GM18867 (cell line): ENCODE data around the gene KIFC3.
"Not testable (repeated sequence)": the region's sequence is repeated elsewhere in the genome, so short reads cannot be mapped to it uniquely, and the experiment has no call there.

ENCODE experiments used
- ATAC-seq: cut with Tn5 transposase; IDR thresholded peaks from one replicate; pipeline ENCODE4 v1.9.1; 2021; ENCODE audit warnings: mild to moderate bottlenecking, moderate library complexity; ENCODE audit not compliant: unreplicated experiment

KIFC3 gene

DNA sequence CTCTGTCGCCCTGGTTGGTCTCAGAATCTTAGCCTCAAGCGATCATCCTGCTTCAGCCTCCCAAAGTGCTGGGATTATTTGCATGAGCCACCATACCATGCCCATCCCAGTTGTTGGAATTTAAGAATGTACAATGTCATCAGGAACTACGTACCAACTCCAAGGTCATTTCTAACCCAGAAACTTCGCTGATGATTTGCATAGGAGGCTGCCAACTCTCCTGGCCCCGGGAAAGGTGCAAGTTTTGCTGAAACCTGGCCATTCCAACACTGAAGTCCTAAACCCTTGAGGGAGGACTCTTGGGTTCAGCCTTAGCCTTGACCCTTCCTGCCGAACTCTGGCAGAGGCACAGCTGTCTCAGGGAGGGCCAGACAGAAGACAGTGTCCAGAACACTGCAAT, 2.9 kb upstream of the KIFC3 start:
- ATAC-seq: no peak

DNA sequence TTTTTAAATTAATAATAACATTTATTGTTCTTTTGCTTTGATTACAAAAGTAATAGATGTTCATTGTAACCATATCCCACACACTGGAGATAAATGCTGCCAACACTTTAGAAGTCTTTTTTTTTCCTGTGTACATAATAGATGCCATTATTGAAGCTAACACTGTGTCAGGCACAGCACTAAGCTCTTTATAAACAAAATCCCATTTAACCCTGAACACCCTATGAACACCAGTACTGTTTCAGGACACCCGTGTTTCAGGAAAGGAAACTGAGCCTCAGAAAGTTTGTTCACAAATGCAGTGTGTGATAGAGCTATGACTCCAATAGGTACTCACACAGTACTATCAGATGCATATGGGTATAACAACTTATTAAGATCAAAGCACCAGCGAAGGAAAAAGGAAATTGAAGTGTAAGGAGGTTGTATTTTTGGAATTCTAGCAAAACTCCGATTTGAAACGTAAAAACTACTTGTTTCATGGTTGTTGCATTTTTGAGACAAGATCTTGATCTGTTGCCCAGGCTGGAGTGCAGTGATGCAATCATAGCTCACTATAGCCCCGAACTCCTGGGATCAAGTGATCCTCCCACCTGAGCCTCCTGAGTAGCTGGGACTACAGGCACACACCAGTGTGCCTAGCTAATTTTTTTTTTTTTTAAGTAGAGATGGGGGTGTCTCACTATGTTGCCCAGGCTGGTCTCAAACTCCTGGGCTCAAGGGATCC, 2.0 kb upstream of the KIFC3 start:
- no peak for ATAC-seq

DNA sequence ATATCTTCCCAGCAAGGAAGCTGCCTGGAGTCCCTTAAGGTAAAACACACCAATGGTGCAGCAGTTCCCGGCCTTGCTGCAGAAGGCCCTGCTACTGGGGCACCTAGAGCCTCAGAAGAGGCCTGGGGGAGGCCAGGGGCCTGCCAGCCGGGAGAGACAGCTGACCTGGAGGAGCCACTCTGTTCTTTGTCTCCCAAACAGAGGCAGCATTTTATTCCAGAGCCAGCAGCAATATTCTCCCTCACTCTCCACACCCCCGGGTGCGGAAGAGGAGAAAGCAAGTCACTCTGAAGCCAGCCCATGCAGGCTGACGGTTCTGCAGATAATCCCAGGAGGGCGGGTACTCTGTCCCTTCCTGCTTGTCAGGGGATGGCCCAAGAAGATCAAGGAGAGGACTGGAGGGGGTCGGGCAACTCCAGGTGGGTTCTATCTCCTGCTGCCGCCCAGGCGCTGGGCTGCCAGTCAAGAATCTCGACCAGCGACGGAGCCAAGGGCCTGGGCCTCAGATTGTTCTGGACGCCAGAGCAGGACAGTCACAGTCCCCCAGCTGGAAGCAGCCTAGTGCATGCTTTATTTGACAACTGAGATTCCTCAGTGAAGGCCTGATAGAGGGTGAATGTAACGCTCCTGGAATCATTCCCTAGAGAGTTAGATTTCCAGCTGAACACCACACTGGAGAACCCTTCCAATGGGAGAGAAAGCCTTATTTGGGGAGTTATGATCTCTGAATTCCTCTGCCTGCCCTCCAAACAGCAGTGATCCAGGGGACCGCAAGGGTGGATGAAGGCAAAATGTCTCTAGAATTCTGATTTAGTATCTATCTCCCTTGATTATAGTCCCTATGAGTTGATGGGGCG, 1.1 kb upstream of the KIFC3 start:
- ATAC-seq: no peak

DNA sequence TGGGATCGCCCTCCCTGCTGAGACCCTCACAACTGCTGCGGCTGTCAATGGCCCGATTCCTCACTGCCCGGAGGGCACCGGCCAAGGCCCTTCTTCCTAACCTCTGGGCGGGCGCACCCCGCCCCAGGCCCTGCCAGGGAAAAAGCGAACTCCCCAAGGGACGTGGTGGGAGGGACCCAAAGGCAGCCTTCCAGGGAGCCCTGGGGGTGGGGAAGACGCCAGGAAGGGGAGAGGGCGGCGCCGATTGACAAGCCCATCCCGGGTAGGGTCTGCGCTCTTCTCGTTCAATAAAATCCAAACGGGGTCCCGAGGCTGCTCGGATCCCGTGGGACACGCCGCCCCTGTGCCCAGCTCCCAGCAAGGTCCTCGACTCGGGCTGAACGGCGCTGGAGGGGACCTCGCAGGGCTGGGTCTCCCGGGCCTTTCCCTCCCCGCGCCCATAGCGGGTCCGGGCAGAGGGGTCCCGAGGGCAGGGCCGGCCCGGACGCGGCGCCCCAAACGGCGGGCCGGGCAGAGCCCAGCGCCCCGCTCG, 416 bp downstream of the KIFC3 start:
- ATAC-seq: no peak

DNA sequence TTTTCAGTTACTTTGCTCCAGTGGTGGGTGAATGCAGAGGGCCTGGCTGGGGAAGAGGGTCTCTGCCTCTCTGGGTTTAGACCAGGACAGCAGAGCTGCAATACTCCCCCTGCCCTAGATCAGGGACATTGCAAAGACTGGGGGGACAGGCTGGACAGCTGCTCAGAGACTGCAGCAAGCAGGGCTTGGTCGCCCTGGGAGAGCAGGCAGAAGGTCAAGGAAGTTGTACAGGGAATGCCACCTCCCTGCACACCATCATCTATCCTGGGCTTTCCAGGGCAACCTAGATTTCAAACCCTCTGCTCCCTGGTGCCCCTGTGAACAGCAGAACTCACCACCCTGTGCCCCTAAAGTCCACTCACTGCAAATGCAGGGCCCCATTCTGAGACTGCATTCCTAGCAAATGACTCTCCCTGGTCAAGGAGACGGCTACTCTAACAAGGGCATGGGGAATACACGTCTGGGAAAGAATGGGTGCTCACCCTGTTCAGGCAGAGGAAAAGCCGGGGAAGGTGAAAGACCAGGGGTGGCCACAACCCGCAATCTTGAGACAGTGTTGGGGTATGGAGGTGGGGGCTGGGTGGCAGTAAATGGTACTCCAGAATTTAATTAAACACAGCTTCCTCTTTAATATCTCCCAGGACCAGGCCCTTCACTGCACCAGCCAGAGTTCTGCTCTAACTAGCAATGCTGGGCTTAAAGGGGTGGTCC, 1.0 kb downstream of the KIFC3 start:
- ATAC-seq: no peak

DNA sequence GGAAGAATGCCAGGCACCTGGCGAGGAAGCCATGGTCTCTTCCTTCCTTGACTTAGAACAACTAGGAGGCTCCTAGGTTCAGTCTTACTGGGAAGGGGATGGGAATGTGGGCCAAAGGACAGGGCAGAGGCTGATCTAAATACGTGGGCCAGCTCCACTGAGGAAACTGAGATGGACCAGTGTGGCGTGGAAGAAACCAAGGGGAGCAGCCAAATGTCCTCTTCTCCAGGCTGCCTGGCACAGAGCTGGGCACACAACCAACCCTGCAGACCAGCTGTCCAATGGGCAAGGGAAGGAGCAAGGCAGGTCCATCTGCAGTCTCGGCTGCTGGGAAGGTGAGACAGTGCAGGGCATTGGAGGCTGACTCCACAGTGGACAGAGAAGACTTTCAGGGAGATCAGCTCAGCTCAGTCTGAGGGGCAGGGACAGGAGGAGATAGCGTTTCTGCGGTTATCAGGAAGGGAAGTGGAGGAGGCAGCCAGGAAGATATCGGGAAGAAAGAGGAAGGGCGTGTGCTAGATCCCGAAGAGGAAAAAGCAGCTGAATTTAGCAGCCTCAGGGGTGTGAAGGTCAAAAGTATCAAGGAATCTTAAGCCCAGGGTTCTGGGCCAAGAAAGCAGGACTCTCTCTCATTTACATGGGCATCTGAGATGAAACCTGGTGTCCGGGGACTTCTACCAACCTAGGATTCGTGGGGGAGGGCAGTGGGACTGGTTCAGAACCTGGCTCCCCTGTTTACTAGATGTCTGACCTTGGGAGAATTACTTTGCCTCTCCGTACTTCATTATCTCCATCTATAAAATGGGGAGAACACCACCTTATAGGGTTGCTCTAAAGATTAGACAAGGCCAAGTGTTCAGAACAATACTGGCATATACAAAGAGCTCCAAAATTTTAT, 1.8 kb downstream of the KIFC3 start:
- ATAC-seq: no peak

DNA sequence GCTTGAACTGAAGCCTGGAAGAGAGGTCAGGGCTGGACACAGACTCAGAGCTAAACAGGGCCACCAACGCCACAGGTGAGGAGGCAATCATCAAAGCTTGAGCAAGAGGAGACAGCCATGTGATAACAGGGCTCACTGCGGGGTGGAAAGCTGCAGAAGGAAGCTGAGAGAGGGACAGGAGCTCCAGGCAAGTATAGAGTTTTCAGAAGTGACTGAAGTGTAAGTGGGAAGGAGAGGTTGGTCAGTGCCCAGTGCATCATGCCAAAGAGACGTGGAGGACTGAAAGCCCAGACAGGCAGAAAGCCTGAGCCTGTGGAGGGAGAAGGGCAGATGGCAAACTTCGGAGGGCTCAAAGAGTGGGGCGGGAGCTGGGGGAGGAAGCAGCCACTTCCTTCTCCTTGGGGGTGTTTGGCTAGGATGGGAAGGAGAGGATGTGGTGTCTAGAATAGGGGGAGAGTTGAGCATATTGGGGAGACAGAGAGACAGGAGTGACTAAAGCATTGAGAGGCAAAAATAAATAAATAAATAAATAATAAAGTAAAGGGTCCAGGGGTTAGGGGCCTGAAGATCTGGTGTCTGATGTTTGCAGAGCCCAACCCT, 2.6 kb downstream of the KIFC3 start:
- ATAC-seq: no peak

DNA sequence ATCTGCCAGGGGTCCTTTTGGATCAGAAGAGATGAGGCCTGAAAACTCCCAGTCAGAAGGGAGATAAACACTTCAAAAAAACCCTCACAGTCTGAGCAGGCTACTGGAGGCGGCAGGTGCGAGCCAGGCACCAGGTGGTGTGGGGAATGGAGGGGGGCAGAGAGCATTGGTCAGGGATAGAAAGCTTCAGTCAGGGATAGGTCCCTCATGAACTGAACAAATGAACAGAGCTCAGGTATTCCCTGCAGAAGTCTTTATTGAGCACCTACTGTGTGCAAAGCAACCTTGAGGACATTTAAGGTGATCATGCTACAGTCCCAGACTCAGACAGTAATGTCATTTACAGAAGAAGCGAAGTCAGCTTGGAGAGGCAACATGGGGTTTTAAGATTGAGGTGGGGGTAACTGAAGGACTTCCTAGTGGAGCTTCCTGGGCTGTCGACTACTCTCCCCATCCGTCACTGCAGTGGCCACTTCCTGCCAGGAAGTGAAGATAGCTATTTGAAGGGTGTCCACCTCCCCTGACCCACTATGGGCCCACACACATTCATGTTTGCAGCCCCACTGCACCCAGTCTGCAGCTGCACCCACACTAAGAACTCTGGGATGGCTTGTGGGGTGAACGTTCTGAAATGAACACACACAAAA, 3.2 kb downstream of the KIFC3 start:
- ATAC-seq: no peak

DNA sequence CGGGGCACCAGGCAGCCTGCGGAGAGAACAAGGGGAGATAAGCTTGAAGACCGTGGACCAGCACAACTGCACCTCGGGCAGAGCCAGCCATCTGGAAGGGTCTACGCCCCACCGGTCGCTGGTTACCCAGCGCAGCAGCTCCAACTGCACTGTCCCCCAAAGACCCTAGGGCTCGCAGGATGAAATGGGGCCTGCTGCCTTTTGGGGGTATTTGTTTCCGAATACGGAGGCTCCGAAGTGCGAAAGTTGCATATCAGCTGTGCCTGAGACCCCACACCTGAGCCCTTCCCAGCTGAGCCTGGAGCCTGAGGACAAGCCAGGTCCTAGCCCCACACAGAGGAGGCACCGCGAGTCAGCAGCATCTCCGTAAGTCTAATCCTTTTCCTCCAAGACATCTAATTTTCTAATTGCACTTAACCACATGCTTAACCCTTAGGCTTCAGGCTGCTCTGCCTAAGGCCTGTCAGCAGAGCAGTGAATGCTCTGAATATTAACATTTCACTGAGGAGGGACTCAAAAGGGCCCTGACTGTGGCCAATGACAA, 4.0 kb downstream of the KIFC3 start:
- ATAC-seq: no peak

DNA sequence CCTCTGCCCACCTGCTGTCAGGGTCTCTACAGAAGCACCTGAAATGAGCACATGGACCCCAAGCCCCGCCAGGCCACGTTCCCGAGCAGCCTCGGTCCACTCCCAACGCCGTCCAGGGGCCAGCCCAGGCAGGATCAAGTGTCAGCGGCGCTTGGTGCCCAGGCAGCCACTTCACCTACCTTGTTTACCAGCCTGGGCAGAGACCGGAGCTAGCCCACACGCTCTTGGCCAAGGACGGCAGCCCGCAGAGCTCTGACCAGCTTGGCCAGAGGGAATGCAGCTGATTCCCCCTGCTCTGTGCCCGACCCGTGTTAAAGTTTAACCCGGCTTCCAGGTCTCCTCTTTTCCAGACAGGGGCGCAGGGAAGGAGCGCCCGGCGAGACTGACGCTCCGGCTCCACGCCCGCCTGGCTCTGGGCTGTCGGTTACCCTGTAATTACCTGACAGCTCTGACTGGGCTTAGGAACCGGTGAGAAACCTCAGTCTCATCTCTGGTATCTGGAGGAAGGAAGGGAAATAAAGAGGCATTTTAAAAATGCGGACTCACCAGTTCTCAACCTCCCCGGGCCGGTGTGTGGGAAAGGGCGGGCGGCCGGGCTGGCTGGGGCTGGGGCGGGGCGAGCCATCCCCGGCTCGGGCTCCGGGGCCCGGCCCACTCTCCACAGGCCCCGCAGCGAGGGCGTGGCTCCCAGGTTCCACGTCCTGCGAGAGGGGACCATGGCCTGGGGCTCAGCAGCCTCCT, 4.6 kb downstream of the KIFC3 start:
- ATAC-seq: no peak

DNA sequence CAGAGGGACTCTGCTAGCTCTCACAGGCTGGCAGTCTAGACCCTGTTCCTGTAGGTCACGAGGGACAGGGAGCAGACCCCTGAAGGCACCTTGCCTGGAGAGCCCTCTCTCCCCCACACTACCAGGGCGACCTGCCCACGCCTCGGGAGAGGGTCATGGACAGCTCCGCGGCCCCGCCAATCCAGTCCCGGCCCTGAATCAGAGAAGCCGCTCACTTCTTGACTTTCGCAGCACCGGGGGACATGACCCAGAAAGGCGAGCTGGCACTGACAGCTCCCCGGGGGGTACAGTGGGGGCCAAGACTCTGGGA, 5.1 kb downstream of the KIFC3 start:
- no peak for ATAC-seq

DNA sequence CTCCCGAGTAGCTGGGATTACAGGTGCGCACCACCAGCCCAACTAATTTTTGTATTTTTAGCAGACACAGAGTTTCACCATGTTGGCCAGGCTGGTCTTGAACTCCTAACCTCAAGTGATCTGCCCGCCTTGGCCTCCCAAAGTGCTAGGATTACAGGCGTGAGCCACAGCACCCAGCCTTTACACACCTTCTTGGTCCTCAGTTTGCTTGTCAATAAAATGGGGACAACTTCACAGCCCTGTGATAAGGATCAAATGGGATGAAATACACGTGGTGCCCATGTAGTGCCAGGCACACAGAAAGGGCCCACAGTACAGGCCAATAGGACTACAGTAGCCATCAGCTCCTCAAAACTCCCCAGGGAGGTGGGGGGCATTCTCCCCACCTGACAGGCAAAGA, 6.3 kb downstream of the KIFC3 start:
- not testable (repeated sequence) for ATAC-seq

DNA sequence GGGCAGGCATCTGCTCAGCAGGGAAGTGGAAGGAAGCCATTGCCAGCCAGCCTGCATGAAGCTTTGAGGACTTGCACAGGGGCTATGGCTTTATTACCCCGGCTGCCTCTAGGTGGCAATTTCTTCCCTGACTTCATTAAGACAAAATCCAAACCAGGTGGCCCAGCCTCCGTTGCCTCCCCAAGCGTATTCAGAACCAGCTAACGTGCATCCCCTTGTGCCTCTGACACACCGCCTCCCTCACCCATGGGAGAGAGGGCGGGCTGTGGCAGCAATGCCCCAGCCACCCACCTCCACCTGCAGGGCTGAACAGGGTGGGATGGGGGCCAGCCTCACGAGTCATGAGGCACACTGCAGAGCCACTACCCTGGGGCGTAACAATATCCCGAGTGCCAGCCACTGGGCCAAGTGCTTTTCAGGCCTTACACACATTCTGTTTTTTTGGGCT, 6.8 kb downstream of the KIFC3 start:
- ATAC-seq: no peak

DNA sequence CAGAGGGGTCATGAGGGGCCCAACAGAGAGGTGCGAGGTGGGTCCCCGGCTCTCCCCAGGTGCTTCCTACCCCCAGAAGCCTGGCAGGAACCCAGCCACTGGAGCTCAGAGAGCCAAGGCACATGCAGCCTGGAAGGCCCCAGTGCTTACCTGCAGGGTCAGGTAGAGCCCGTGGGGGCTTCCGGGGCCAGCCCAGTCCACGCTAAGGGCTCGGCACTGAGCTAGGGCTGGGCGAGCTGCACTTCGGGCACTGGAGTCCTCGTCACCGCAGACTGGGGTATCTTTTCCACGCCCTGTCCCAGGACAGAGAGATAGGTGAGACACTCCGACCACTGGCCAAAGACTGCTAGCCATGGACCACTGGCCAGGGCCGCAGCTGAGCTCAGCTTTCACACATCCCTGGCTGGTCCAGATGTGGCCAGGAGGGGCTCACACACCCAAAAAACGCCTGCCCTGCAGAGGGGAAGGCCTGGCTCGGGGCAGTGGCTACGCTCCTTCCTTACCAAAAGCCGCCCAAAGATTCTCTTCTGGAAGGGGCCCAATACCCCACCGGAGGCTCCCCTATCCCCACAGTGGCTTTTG, 7.4 kb downstream of the KIFC3 start:
- no peak for ATAC-seq

DNA sequence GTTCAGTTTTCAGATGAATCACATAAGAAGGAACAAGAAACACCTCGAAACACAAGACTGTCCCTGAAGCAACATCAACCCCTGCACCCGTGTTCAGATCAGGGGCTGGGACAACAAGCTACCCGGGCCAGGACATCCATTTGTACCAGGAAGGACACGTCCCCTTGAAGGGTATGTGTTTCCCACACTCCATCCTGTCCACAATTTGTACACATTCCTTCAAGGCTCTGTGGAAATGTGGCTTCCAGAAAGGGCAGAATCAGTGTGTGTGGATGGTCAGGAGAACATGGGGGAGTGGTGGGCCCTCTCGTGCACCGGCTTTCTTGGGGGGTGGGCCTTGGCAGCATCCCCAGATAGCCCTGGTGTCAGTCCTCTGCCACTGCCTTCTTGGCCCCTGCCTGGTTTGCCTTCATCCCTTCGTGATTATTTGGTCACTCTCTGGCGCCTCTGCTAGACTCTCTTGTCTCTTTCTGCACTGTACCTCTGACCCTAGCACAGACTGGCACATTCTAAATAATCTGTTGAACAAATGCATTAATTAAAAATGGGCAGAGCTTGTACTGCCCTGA, 10.3 kb downstream of the KIFC3 start:
- ATAC-seq: no peak

DNA sequence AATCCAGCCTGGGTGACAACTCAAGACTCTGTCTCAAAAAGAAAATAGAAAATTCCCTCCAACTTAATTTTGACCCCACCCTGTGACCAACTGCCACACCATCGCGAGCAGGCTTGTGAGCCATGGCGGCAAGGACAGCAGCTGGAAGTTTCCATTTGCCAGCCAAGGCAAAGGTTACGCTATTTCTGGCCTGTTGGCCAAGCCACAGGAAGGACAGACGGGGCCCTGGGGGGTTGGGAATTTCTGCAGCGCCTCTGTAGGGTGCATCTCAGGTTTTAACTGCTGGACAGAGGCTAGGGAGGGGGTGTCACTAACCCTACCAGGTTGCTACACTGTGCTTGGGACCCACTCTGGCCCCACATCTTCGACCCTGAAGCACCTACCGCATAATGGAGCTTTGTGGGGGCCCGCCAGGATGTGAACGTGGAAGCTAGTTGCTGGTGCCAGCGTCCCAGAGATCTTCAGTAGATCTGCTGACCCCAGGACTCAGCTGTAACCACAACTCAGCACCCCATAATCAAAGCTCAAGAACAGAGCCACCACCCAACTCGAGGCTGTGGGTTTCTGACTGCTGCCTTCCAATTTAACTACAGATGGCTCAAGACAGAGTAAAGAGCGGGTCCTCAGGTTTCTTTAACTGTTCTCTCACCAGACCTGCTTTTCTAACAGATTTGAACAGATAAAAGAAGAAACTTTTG, 10.9 kb downstream of the KIFC3 start:
- ATAC-seq: no peak

DNA sequence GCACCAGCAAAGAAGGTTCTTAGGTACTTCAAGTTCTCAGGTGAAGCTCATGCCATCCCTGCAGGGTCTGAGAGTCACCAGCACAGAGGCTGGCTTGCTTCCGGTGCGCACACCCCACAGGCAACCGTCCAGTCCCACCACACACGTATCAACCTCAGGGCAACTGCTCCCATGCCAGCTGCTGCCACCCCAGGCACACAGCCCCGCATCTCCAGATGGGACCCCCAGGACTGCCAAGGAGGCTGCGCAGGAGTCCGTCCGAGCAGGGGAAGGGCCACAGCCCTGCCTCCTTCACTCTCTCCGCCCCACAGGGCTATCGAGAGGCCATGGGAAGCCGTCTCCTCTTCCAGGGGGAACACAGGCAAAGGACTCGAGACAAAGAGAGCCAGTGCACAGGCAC, 13.3 kb downstream of the KIFC3 start:
- ATAC-seq: no peak
